HCT116 (cell line): ENCODE results near the gene ESR1. TPM values are rescaled to one million over a fixed set of nuclear protein-coding genes. Genes with fewer than 3 reads are reported as not detected.

Source experiments
- ATAC-seq: fragments of 200-7000 bp; cut with Tn5 transposase; 2 replicates; pipeline ENCODE4 v1.9.1; 2020; ENCODE audit warnings: mild to moderate bottlenecking, moderate library complexity
- BruUV-seq: library from RNA; stranded (reverse); fragments of 400-500 nt; replicated peaks from 2 replicates; lab custom pipeline; 2021; lab: Mats Ljungman, UMichigan
- CTCF ChIA-PET: fragments of 300-600 bp; sonication (Branson Sonifier 250); formaldehyde crosslinking; loops from one replicate; lab custom pipeline; 2021; ENCODE audit warnings: antibody characterized with exemption; lab: Charles Lee
- POLR2A ChIA-PET: fragments of 300-600, 350-600 bp; sonication (Branson Sonifier 250); formaldehyde crosslinking; loops from one replicate; lab custom pipeline; 2021; ENCODE audit warnings: antibody characterized with exemption; lab: Charles Lee
- RAD21 ChIA-PET, 2 experiments: fragments of 300-600 bp; sonication (Branson Sonifier 250); formaldehyde crosslinking; loops; one replicate each; lab custom pipeline; 2023; ENCODE audit warnings: low total read pairs in 2 of 2; ENCODE audit not compliant: uncharacterized antibody in 2 of 2, unreplicated experiment in 2 of 2, low non-redundant PET in 1 of 2; lab: Charles Lee
- DNase-seq: peaks from one replicate; pipeline ENCODE4 v3.0.0-alpha.2; 2010; ENCODE audit warnings: low read depth, low spot score
- H2AFZ ChIP-seq: fragments of 200-600 bp; shearing (Covaris generic), sonication (generic); 2 replicates; pipeline ENCODE4 v1.6.1; 2017; ENCODE audit warnings: low read depth, mixed run types, mixed read lengths, antibody characterized with exemption, low read length; ENCODE audit not compliant: poor library complexity, severe bottlenecking
- H3K27ac ChIP-seq: 2 replicates; pipeline ENCODE4 v1.5.1; 2012; ENCODE audit warnings: low read depth, low read length
- H3K27me3 ChIP-seq: fragments of 200-600 bp; sonication (generic); 2 replicates; pipeline ENCODE4 v1.6.1; 2016; ENCODE audit warnings: mixed run types, low read length, mixed read lengths; ENCODE audit not compliant: insufficient read depth
- H3K36me3 ChIP-seq, 2 experiments: fragments of 200-500 bp in 1 of 2; fragments of 200-600 bp in 1 of 2; sonication (Bioruptor generic) in 1 of 2; sonication (generic) in 1 of 2; 2 replicates each; pipeline versions ENCODE4 v1.5.1 to v1.6.1; 2014 to 2016; ENCODE audit warnings: low read length in 2 of 2, inconsistent platforms in 1 of 2, mixed read lengths in 1 of 2, mixed run types in 1 of 2; ENCODE audit not compliant: insufficient read depth in 2 of 2, control insufficient read depth in 1 of 2
- H3K4me1 ChIP-seq, 2 experiments: fragments of 200-600 bp in 1 of 2; sonication (generic) in 1 of 2; 2 replicates each; pipeline versions ENCODE4 v1.5.1 to v1.6.1; 2012 to 2017; ENCODE audit warnings: low read length in 2 of 2, inconsistent platforms in 1 of 2, mild to moderate bottlenecking in 1 of 2, mixed read lengths in 1 of 2, mixed run types in 1 of 2, moderate library complexity in 1 of 2; ENCODE audit not compliant: insufficient read depth in 2 of 2, control insufficient read depth in 1 of 2
- H3K4me2 ChIP-seq: fragments of 200-600 bp; sonication (generic); 2 replicates; pipeline ENCODE4 v1.6.1; 2017; ENCODE audit warnings: mixed run types, low read length, mixed read lengths
- H3K4me3 ChIP-seq, 2 experiments: fragments of 200-600 bp in 1 of 2; sonication (generic) in 1 of 2; replicated peaks in 1 of 2; 2 replicates each; pipeline ENCODE4 v1.5.1; 2011 to 2016; ENCODE audit warnings: low read length in 2 of 2, control low read depth in 1 of 2, low read depth in 1 of 2, mild to moderate bottlenecking in 1 of 2, mixed read lengths in 1 of 2, mixed run types in 1 of 2
- H3K79me2 ChIP-seq: fragments of 200-600 bp; sonication (generic); 2 replicates; pipeline ENCODE4 v1.6.1; 2017; ENCODE audit warnings: mild to moderate bottlenecking, mixed run types, low read length, moderate library complexity, mixed read lengths; ENCODE audit not compliant: insufficient read depth
- H3K9ac ChIP-seq: fragments of 200-600 bp; sonication (generic); 2 replicates; pipeline ENCODE4 v1.6.1; 2016; ENCODE audit warnings: low read length, mixed read lengths
- H3K9me2 ChIP-seq: fragments of 200-600 bp; sonication (generic), shearing (Covaris generic); 2 replicates; pipeline ENCODE4 v1.6.1; 2017; ENCODE audit warnings: mixed run types, mild to moderate bottlenecking, moderate library complexity; ENCODE audit not compliant: insufficient read depth
- H3K9me3 ChIP-seq, 2 experiments: fragments of 200-500 bp in 1 of 2; fragments of 200-600 bp in 1 of 2; sonication (Bioruptor generic) in 1 of 2; sonication (generic) in 1 of 2; 2 replicates each; pipeline ENCODE4 v1.6.1; 2014 to 2017; ENCODE audit warnings: low read length in 2 of 2, mixed read lengths in 2 of 2, inconsistent platforms in 1 of 2, low read depth in 1 of 2, mild to moderate bottlenecking in 1 of 2, mixed run types in 1 of 2, moderate library complexity in 1 of 2; ENCODE audit not compliant: control insufficient read depth in 1 of 2, insufficient read depth in 1 of 2
- H4K20me1 ChIP-seq: fragments of 200-600 bp; sonication (generic), shearing (Covaris generic); 2 replicates; pipeline ENCODE4 v1.6.1; 2017; ENCODE audit warnings: mixed run types, mild to moderate bottlenecking, moderate library complexity; ENCODE audit not compliant: insufficient read depth
- CBX3 ChIP-seq: IDR thresholded peaks from 2 replicates; pipeline ENCODE4 v1.6.1; 2012; ENCODE audit warnings: low read depth
- EGR1 ChIP-seq: IDR thresholded peaks from 2 replicates; pipeline ENCODE4 v1.6.1; 2012; ENCODE audit warnings: low read depth
- ELF1 ChIP-seq: IDR thresholded peaks from 2 replicates; pipeline ENCODE4 v1.6.1; 2012; ENCODE audit warnings: low read depth, borderline replicate concordance
- EZH2 ChIP-seq: fragments of 200-600 bp; sonication (generic); IDR thresholded peaks from 2 replicates; pipeline ENCODE4 v1.6.1; 2017; ENCODE audit warnings: antibody characterized with exemption, mixed run types
- POLR2AphosphoS5 ChIP-seq: IDR thresholded peaks from 2 replicates; pipeline ENCODE4 v1.6.1; 2011; ENCODE audit warnings: mild to moderate bottlenecking, low read depth, low read length, moderate library complexity
- RAD21 ChIP-seq: IDR thresholded peaks from 2 replicates; pipeline ENCODE4 v1.6.1; 2012; ENCODE audit warnings: low read depth, mild to moderate bottlenecking
- SP1 ChIP-seq: IDR thresholded peaks from 2 replicates; pipeline ENCODE4 v1.6.1; 2012; ENCODE audit warnings: low read depth
- TCF7L2 ChIP-seq: IDR thresholded peaks from 2 replicates; pipeline ENCODE4 v1.7.0; 2011; ENCODE audit warnings: borderline replicate concordance, inconsistent platforms; ENCODE audit not compliant: insufficient read depth, insufficient read length; ENCODE audit errors: extremely low read depth
- intact Hi-C: fragments of 100-400 bp; cut with micrococcal nuclease; formaldehyde crosslinking; loops from 2 replicates; pipeline ENCODE4 v1.10.0; 2022
- total RNA-seq: library from RNA; stranded (reverse); gene quantifications from one replicate; pipeline ENCODE4 v1.2.1, GENCODE V29; 2021; ENCODE audit not compliant: unreplicated experiment
- TF ChIP-seq, protein P1 (sequence below): IDR thresholded peaks from 2 replicates; pipeline ENCODE4 v1.6.1; 2012
- TF ChIP-seq, protein P2 (sequence below), 3 experiments: fragments of 200-600 bp in 1 of 3; sonication (generic) in 1 of 3; IDR thresholded peaks in 2 of 3; conservative IDR thresholded peaks in 1 of 3; 2 replicates each; pipeline ENCODE4 v1.5.1; 2012 to 2017; ENCODE audit warnings: low read depth in 2 of 3, low read length in 2 of 3, antibody characterized with exemption in 1 of 3, borderline replicate concordance in 1 of 3, control low read depth in 1 of 3, mild to moderate bottlenecking in 1 of 3, mixed read lengths in 1 of 3, mixed run types in 1 of 3, moderate library complexity in 1 of 3; ENCODE audit not compliant: insufficient read depth in 1 of 3
- TF ChIP-seq, protein P3 (sequence below): IDR thresholded peaks from 2 replicates; pipeline ENCODE4 v1.6.1; 2012
- TF ChIP-seq, protein P4 (sequence below): IDR thresholded peaks from 2 replicates; pipeline ENCODE4 v1.6.1; 2012; ENCODE audit warnings: low read depth
- TF ChIP-seq, protein P5 (sequence below): IDR thresholded peaks from 2 replicates; pipeline ENCODE4 v1.6.1; 2011; ENCODE audit warnings: mild to moderate bottlenecking, low read length, moderate library complexity; ENCODE audit not compliant: insufficient replicate concordance; ENCODE audit errors: extremely low read depth

The ESR1 gene
- total RNA-seq, 1 experiment from 2014 or later: 0.17 TPM

DNA sequence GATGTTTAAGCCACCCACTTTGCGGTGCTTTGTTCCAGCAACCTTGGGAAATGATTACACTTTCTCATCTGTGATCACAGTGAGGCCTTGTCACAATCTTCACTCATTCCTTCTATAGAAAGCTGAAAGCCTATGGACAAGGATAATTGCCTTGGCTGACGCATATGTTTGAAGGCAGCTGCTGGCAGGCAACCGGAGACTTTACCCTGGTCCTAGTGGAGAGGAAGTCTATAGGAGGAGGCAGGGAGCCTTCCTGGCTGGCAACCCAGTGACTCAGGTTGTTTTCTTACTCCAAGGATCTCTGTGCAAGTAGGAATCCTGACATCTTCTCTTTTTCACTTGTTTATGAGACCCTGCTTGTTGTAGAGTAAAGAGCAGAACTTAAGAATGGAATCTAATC is 34.1 kb upstream of the ESR1 start:
- no TSS peak for BruUV-seq
- Histone ChIP-seq H4K20me1 (no peaks in the 10 kb centered on the region), H3K27ac (no peak overlapping the region), H2AFZ (no peak overlapping the region), H3K4me3 (no peak overlapping the region), H3K79me2 (no peaks in the 10 kb centered on the region), H3K9me2 (no peaks in the 10 kb centered on the region), H3K4me2 (no peak overlapping the region), H3K4me1 (no peaks in the 10 kb centered on the region), H3K9me3 (no peaks in the 10 kb centered on the region), H3K27me3 (no peaks in the 10 kb centered on the region), H3K36me3 (no peaks in the 10 kb centered on the region), H3K9ac (no peak overlapping the region)
- TF ChIP-seq, protein P1, sequence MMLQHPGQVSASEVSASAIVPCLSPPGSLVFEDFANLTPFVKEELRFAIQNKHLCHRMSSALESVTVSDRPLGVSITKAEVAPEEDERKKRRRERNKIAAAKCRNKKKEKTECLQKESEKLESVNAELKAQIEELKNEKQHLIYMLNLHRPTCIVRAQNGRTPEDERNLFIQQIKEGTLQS: no peak
- no peak for TF ChIP-seq POLR2AphosphoS5
- no peak for TF ChIP-seq EZH2
- TF ChIP-seq EGR1: no peak
- no peak for TF ChIP-seq RAD21
- ChIA-PET RAD21 (no interaction called here), CTCF (no interaction called here), POLR2A (no interaction called here)
- intact Hi-C loops: no loop called here
- no peak for DNase-seq
- ATAC-seq: no peak

DNA sequence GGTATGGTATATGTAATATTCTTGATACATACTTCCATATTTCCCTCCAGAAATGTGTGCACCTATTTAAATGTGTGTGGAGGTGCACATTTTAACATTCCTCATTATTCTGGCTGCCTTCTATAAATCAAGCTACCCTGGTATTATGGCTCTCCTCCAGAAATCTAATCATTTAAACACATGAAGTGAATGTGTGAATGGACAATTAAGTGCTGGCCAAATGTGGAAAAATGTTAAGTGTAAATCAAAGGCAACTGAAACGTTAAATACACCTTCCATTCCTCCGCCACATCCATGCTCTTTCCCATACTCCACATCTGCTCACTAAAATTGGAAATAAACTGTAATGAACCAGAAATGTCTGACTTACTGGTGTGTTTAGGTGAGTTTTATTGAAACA is 24.9 kb upstream of the ESR1 start:
- H4K20me1 ChIP-seq: no peaks in the 10 kb centered on the region
- TF ChIP-seq, protein P2, sequence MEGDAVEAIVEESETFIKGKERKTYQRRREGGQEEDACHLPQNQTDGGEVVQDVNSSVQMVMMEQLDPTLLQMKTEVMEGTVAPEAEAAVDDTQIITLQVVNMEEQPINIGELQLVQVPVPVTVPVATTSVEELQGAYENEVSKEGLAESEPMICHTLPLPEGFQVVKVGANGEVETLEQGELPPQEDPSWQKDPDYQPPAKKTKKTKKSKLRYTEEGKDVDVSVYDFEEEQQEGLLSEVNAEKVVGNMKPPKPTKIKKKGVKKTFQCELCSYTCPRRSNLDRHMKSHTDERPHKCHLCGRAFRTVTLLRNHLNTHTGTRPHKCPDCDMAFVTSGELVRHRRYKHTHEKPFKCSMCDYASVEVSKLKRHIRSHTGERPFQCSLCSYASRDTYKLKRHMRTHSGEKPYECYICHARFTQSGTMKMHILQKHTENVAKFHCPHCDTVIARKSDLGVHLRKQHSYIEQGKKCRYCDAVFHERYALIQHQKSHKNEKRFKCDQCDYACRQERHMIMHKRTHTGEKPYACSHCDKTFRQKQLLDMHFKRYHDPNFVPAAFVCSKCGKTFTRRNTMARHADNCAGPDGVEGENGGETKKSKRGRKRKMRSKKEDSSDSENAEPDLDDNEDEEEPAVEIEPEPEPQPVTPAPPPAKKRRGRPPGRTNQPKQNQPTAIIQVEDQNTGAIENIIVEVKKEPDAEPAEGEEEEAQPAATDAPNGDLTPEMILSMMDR (IDR thresholded peaks at IDR 0.05 in 2 of 3, conservative IDR thresholded peaks at IDR 0.05 in 1 of 3; ENCODE audit: borderline replicate concordance in 1 of 3, insufficient read depth in 1 of 3, low read depth in 2 of 3, low read length in 2 of 3): no peak
- TF ChIP-seq CBX3 (no peak), SP1 (no peak), TCF7L2 (no peak), ELF1 (no peak)
- TF ChIP-seq, protein P3, sequence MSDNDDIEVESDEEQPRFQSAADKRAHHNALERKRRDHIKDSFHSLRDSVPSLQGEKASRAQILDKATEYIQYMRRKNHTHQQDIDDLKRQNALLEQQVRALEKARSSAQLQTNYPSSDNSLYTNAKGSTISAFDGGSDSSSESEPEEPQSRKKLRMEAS: no peak
- TF ChIP-seq, protein P4, sequence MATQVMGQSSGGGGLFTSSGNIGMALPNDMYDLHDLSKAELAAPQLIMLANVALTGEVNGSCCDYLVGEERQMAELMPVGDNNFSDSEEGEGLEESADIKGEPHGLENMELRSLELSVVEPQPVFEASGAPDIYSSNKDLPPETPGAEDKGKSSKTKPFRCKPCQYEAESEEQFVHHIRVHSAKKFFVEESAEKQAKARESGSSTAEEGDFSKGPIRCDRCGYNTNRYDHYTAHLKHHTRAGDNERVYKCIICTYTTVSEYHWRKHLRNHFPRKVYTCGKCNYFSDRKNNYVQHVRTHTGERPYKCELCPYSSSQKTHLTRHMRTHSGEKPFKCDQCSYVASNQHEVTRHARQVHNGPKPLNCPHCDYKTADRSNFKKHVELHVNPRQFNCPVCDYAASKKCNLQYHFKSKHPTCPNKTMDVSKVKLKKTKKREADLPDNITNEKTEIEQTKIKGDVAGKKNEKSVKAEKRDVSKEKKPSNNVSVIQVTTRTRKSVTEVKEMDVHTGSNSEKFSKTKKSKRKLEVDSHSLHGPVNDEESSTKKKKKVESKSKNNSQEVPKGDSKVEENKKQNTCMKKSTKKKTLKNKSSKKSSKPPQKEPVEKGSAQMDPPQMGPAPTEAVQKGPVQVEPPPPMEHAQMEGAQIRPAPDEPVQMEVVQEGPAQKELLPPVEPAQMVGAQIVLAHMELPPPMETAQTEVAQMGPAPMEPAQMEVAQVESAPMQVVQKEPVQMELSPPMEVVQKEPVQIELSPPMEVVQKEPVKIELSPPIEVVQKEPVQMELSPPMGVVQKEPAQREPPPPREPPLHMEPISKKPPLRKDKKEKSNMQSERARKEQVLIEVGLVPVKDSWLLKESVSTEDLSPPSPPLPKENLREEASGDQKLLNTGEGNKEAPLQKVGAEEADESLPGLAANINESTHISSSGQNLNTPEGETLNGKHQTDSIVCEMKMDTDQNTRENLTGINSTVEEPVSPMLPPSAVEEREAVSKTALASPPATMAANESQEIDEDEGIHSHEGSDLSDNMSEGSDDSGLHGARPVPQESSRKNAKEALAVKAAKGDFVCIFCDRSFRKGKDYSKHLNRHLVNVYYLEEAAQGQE: no peak
- TF ChIP-seq, protein P5, sequence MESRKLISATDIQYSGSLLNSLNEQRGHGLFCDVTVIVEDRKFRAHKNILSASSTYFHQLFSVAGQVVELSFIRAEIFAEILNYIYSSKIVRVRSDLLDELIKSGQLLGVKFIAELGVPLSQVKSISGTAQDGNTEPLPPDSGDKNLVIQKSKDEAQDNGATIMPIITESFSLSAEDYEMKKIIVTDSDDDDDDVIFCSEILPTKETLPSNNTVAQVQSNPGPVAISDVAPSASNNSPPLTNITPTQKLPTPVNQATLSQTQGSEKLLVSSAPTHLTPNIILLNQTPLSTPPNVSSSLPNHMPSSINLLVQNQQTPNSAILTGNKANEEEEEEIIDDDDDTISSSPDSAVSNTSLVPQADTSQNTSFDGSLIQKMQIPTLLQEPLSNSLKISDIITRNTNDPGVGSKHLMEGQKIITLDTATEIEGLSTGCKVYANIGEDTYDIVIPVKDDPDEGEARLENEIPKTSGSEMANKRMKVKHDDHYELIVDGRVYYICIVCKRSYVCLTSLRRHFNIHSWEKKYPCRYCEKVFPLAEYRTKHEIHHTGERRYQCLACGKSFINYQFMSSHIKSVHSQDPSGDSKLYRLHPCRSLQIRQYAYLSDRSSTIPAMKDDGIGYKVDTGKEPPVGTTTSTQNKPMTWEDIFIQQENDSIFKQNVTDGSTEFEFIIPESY: no peak

More for the DNA sequence above, 24.9 kb upstream of the ESR1 start:
- ATAC-seq (no peak), DNase-seq (no peak)
- Histone ChIP-seq H3K79me2 (no peaks in the 10 kb centered on the region), H3K4me3 (no peak overlapping the region), H3K36me3 (no peaks in the 10 kb centered on the region), H3K4me2 (no peak overlapping the region), H3K9me3 (no peaks in the 10 kb centered on the region), H2AFZ (no peak overlapping the region), H3K27me3 (no peaks in the 10 kb centered on the region), H3K4me1 (no peaks in the 10 kb centered on the region), H3K9ac (no peak overlapping the region), H3K27ac (no peak overlapping the region), H3K9me2 (no peaks in the 10 kb centered on the region)
- CTCF ChIA-PET: no interaction called here
- intact Hi-C loops: no loop called here
- no TSS peak for BruUV-seq
- RAD21 ChIA-PET: no interaction called here
- POLR2A ChIA-PET: no interaction called here
